HG03280 (cell line): ENCODE data around the gene RAPGEF2.
"Not testable (repeated sequence)": the region's sequence is repeated elsewhere in the genome, so short reads cannot be mapped to it uniquely, and the experiment has no call there.

Experiments
- ATAC-seq: cut with Tn5 transposase; IDR thresholded peaks from one replicate; pipeline ENCODE4 v1.9.1; 2021; ENCODE audit warnings: mild to moderate bottlenecking, moderate library complexity; ENCODE audit not compliant: unreplicated experiment

RAPGEF2 gene

DNA sequence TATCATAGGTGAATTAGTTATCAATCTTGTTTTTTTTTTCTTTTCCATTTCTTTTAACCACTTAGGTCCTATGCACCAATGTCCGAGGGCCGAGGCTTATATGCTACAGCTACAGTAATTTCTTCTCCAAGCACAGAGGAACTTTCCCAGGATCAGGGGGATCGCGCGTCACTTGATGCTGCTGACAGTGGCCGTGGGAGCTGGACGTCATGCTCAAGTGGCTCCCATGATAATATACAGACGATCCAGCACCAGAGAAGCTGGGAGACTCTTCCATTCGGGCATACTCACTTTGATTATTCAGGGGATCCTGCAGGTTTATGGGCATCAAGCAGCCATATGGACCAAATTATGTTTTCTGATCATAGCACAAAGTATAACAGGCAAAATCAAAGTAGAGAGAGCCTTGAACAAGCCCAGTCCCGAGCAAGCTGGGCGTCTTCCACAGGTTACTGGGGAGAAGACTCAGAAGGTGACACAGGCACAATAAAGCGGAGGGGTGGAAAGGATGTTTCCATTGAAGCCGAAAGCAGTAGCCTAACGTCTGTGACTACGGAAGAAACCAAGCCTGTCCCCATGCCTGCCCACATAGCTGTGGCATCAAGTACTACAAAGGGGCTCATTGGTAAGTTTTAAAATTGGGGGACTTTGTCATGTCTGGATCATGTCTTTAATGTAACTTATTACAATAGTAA is 250.7 kb downstream of the RAPGEF2 start:
- no peak for ATAC-seq

DNA sequence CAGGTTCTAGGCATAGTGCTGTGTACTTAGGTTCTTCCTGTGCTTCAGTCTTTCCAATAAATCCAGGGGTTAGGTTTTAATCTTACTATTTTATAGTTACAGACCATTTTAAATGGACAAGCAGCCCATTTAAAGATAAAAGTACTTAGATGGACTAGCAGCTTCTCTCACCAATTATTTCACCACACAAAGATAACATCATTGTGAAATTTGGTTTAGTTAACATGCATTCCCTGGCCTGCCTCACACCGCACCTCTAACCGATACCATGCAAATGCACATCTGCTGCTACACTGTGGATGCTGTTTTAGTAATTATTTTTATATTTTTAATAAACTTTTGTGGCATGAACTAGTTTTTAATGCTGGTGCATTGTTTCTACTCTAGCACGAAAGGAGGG is 252.6 kb downstream of the RAPGEF2 start:
- ATAC-seq: no peak

DNA sequence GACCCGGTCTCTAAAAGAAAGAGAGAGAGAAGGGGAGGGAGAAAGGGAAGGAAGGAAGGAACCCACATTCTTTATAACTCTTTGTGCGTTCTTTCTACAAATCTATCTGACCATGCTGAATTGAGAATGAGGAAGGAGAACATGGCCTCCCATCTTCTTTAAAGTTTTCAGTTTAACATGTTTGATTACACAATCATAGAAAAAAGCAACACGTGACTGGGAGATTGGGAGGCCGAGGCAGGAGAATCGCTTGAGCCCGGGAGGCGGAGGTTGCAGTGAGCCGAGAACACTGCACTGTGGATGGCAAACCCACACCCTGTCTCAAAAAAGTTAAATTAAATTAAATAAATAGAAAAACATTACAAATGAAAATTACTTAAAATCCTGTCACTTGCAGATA is 254.5 kb downstream of the RAPGEF2 start:
- ATAC-seq: no peak

DNA sequence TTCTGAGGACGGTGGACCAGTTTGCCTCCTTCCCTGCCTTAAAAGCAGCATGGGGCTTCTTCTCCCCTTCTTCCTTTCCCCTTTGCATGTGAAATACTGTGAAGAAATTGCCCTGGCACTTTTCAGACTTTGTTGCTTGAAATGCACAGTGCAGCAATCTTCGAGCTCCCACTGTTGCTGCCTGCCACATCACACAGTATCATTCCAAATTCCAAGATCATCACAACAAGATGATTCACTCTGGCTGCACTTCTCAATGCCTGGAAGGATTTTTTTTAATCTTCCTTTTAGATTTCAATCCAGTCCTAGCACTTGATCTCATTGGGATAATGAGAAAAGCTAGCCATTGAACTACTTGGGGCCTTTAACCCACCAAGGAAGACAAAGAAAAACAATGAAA is 255.3 kb downstream of the RAPGEF2 start:
- ATAC-seq: no peak

- ATAC-seq: no peak
Measured at GRCh38 chr4:159360549-159360948, 257.7 kb downstream of the RAPGEF2 start.

GRCh38 chr4:159363361-159363760 is 260.5 kb downstream of the RAPGEF2 start:
- no peak for ATAC-seq

DNA sequence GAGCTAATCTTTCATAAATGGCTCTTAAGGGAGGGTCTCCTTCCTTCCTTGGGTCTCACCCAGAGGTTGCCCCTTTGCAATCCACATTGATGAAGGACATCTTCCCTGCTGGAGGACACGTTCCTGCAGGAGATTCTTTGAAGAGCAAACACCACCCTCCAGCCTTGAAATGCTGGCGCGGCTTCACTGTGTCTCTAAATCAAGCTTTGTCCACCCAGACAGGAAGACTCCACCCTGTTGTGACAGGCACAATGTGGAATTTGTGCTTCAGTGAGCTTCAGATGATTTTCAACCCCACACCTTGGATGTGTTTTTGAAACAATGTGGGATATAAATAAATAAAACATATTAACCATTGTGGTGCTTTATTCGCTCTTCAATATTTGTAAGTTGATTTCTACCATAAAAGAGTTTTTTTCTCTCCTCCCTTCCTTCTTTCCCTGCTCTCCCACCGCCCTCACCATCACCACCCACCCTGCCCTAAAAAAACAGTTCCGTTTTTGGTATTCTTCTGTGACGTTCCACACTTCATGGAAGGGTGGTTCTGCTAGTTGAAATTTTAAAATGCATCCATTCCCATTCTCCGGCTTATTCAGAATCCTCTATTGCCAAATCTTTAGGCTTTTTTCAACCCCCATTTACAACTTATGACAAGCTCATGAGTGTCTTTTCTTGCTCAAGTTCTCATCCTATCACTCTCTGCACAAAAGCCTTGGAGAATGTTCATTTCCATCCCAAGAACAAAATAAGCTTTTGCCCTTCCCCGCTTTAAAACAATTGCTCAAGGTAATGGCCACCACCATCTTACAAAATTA is 264.3 kb downstream of the RAPGEF2 start:
- ATAC-seq: no peak

GRCh38 chr4:159367781-159368080 is 264.9 kb downstream of the RAPGEF2 start:
- no peak for ATAC-seq

DNA sequence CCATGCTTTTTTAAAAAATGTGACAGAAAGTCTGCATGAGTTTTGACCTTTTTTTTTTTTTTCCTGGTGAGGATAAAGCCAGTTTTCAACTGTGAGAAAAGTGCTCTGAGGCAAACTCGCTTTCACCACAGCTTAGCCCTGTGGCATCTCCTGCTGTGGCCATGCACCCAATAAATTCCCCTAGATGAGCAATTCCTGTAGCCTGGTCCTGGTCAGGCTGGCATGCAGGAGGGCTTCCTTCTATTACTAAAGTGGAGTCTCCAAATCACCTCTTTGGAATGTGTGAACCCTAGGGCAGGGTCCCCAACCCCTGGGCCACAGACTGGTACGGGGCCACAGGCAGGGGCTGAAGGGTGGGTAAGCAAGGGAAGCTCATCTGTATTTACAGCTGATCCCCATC is 265.4 kb downstream of the RAPGEF2 start:
- no peak for ATAC-seq

- no peak for ATAC-seq
Measured at GRCh38 chr4:159369256-159369655, 266.4 kb downstream of the RAPGEF2 start.

DNA sequence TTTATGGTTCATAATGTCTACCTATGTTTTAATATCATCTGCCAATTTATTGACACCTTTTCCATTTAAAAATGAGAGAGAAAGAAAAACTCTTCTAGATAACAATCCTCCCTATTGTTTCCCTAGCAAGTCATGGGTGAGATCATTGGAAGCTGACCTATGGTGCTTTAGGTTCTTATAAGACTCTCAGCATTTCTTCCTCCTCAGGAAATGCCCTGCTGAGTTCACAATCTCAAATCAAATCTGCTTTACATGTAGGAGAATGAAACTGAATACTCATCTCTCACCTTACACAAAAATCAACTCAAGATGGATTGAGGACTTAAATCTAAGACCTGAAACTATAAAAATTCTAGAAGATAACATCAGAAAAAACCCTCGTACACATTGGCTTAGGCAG is 267.4 kb downstream of the RAPGEF2 start:
- no peak for ATAC-seq

- ATAC-seq: no peak
Measured at GRCh38 chr4:159374749-159375530, 272.1 kb downstream of the RAPGEF2 start.

- ATAC-seq: no peak
Measured at GRCh38 chr4:159376289-159376688, 273.4 kb downstream of the RAPGEF2 start.

GRCh38 chr4:159378056-159378616 is 275.3 kb downstream of the RAPGEF2 start:
- no peak for ATAC-seq

DNA sequence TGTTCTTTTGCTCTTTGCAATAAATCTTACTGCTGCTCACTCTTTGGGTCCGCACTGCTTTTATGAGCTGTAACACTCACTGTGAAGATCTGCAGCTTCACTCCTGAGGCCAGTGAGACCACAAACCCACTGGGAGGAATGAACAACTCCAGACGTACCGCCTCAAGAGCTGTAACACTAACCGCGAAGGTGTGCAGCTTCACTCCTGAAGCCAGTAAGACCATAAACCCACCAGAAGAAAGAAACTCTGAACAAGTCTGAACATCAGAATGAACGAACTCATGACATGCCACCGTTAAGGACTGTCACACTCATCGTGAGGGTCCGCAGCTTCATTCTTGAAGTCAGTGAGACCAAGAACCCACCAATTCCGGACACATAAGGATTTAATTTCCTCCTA is 276.2 kb downstream of the RAPGEF2 start:
- ATAC-seq: not testable (repeated sequence)

- no peak for ATAC-seq
Measured at GRCh38 chr4:159379836-159380235, 277.0 kb downstream of the RAPGEF2 start.

- no peak for ATAC-seq
Measured at GRCh38 chr4:159382856-159383561, 280.1 kb downstream of the RAPGEF2 start.

DNA sequence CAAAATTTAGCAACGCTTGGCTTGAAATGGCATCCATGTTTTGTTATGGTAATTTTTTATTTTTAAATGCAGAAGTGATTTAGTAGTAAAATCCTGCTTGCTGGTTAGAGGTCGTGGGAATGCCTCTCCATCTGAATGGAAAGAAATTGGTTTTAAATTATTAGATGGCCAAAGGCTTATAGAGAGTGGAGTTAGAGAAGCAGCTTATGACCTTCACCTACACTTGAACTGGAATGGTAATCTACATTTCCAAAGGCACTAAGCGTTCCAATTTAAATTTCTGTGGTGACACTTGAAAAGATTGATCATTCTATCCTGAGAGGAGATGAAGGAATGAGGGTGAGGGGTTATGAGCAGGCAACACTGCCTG is 280.7 kb downstream of the RAPGEF2 start:
- ATAC-seq: no peak

- ATAC-seq: no peak
Measured at GRCh38 chr4:159384017-159384416, 281.1 kb downstream of the RAPGEF2 start.

DNA sequence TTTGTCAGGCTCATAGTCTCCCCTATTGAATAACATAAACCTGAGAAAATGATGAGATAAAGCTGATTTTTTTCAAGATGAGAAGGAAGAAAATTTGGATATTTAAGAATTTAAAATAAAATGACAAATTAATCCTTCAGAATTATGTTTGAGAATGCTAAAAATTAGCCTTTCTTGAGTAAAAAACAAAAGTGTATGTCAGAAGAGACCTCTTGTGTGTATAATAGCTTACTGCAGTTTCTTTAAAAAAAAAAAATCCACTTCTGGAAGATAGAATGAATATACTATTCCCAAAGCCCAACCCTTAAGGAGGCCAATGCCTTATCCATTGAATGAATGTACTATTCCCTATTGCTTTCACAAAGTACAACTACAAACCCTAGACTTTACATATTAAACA is 281.8 kb downstream of the RAPGEF2 start:
- ATAC-seq: no peak

DNA sequence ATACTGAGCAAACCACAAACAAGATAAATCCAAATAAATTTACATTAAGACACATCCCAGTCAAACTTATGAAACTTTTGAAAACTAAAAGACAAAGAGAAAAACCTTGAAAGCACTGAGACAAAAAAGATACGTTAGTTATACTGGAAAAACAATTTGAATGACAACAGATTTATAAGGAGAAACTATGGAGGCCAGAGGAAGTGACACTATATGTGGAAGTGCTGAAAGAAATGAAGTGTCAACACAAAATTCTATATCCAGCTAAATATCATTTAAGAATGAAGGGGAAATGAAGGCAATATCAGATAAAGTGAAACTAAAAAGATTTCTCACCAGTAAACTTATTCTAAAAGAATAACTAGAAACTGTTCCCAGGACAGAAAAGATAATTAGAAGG is 283.7 kb downstream of the RAPGEF2 start:
- ATAC-seq: no peak
